ENCODE measurements around the gene RIN3. TPM values are rescaled to one million over a fixed set of nuclear protein-coding genes. Genes with fewer than 3 reads are reported as not detected.

RIN3 gene
- total and polyA plus RNA-seq, 2 of the 4 experiments (the other 2 are of a cell fraction), result 2.5 to 11.1 TPM

DNA sequence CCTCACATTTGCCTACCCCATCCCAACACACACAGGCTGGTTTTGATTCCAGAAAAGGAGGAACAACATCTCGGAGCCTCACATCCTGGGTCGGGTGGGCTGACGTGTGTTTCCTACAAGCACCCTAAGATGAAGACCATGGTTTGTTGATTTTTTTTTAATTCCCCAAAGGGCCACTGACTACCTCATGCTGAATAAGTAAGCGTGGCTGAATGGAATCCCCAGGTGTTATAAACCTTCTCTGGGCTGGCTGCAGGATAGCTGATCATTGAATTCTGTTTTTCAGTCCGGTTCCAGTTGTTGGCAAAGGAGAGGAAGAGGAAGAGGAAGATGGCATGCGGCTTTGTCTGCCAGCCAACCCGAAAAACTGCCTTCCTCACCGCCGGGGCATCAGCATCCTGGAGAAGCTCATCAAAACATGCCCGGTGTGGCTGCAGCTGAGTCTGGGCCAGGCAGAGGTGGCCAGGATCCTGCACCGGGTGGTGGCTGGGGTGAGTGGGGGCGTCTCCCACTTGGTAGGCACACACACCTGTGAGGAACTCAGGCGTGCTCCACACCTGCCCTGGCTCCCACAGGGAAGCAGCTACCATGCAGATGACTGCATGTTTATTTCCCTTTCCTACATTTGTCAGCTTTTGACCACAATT is 42.0 kb downstream of the RIN3 start:
- dilution Hi-C loops (cut with HindIII; ENCODE audit: low sequenced_read_pairs, unreplicated experiment), result no loop called here
- ChIA-PET CTCF (interaction anchor here (0.8 kb wide), 1 partner anchor 10 kb away, joined by 3 read pairs; no protein-coding TSS in a partner anchor), POLR2A (ENCODE audit: unreplicated experiment) (no interaction called here)
- H4K20me1 ChIP-seq (ENCODE audit: insufficient read depth, low read length), result peaks cover 17% of the 10 kb centered on the region; the same call in 1 of the 2 replicates
- H3K14ac ChIP-seq (replicated peaks; ENCODE audit: low read depth, low read length), result no peak overlapping the region
- no peak overlapping the region for H2BK15ac ChIP-seq (ENCODE audit: low read depth, low read length)
- in situ Hi-C loops (cut with MboI; ENCODE audit: low sequenced_read_pairs), result no loop called here
- no peak overlapping the region for H2BK120ac ChIP-seq (ENCODE audit: low read depth, low read length)
- DNase-seq, result no peak
- H3K36me3 ChIP-seq (ENCODE audit: control insufficient read depth, insufficient read depth, low read length), result peaks cover 30% of the 10 kb centered on the region
- no peak overlapping the region for H3K56ac ChIP-seq (ENCODE audit: extremely low read depth, insufficient read depth, low read length)
- H2AK9ac ChIP-seq (replicated peaks; ENCODE audit: low read depth, low read length, poor library complexity), result no peak overlapping the region
- no peak overlapping the region for H4K5ac ChIP-seq (ENCODE audit: low read depth, low read length)
- no peak overlapping the region for H2BK20ac ChIP-seq (ENCODE audit: low read depth, low read length)
- 96% methylated on average over 4 of the region's 13 CpGs; no CpG with 5 or more reads in 1 of the 2 experiments for WGBS, 2 experiments (ENCODE audit: extremely low coverage in 2 of 2, insufficient read length in 1 of 2)
- H4K8ac ChIP-seq (ENCODE audit: low read depth in 2 of 2, low read length in 2 of 2), result no peak overlapping the region
- no peak overlapping the region for H3K4me2 ChIP-seq (ENCODE audit: low read depth, low read length)
- no peak overlapping the region for H3K23ac ChIP-seq (ENCODE audit: low read depth, low read length)
- H3K27ac ChIP-seq (ENCODE audit: insufficient read depth, low read length), result no peak overlapping the region
- no peak overlapping the region for H2AFZ ChIP-seq (replicated peaks; ENCODE audit: low read length, poor library complexity)
- H3K4me1 ChIP-seq (ENCODE audit: control insufficient read depth, insufficient read depth, low read length), result peaks cover 11% of the 10 kb centered on the region
- peaks cover 24 to 77% of the 10 kb centered on the region in 2 experiments for H3K79me1 ChIP-seq (ENCODE audit: low read depth in 1 of 2, low read length in 2 of 2)
- intact Hi-C loops (cut with micrococcal nuclease), result no loop called here
- ATAC-seq (ENCODE audit: low read depth), result no peak
- no peaks in the 10 kb centered on the region for H3K27me3 ChIP-seq (ENCODE audit: control insufficient read depth, insufficient read depth, low read length)
- H2BK5ac ChIP-seq (ENCODE audit: low read depth, low read length, poor library complexity, severe bottlenecking), result no peak overlapping the region
- H2AK5ac ChIP-seq (ENCODE audit: low read depth, low read length), result no peak overlapping the region
- H3K4me3 ChIP-seq (ENCODE audit: insufficient read depth, low read depth, low read length), result no peak overlapping the region
- H3K4ac ChIP-seq (ENCODE audit: low read depth, low read length), result no peak overlapping the region
- no peak for TF ChIP-seq RCOR1 (IDR thresholded peaks at IDR 0.05; ENCODE audit: insufficient replicate concordance, low read length)
- TF ChIP-seq RFX5 (IDR thresholded peaks at IDR 0.05; ENCODE audit: low read depth, low read length), result no peak
- TF ChIP-seq, protein P1, sequence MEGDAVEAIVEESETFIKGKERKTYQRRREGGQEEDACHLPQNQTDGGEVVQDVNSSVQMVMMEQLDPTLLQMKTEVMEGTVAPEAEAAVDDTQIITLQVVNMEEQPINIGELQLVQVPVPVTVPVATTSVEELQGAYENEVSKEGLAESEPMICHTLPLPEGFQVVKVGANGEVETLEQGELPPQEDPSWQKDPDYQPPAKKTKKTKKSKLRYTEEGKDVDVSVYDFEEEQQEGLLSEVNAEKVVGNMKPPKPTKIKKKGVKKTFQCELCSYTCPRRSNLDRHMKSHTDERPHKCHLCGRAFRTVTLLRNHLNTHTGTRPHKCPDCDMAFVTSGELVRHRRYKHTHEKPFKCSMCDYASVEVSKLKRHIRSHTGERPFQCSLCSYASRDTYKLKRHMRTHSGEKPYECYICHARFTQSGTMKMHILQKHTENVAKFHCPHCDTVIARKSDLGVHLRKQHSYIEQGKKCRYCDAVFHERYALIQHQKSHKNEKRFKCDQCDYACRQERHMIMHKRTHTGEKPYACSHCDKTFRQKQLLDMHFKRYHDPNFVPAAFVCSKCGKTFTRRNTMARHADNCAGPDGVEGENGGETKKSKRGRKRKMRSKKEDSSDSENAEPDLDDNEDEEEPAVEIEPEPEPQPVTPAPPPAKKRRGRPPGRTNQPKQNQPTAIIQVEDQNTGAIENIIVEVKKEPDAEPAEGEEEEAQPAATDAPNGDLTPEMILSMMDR (conservative IDR thresholded peaks at IDR 0.05; ENCODE audit: low read depth, low read length), result no peak
- TF ChIP-seq, protein P2, sequence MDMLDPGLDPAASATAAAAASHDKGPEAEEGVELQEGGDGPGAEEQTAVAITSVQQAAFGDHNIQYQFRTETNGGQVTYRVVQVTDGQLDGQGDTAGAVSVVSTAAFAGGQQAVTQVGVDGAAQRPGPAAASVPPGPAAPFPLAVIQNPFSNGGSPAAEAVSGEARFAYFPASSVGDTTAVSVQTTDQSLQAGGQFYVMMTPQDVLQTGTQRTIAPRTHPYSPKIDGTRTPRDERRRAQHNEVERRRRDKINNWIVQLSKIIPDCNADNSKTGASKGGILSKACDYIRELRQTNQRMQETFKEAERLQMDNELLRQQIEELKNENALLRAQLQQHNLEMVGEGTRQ (IDR thresholded peaks at IDR 0.05; ENCODE audit: low read depth, low read length), result no peak
- TF ChIP-seq MAZ (IDR thresholded peaks at IDR 0.05; ENCODE audit: borderline replicate concordance, low read depth, low read length), result no peak
- no peak for TF ChIP-seq BHLHE40 (IDR thresholded peaks at IDR 0.05; ENCODE audit: low read depth, low read length)
- TF ChIP-seq FOS (IDR thresholded peaks at IDR 0.05; ENCODE audit: low read depth, low read length), result no peak
- TF ChIP-seq NFE2L2 (IDR thresholded peaks at IDR 0.05; ENCODE audit: low read depth, low read length), result no peak
- no peak for TF ChIP-seq SMC3 (IDR thresholded peaks at IDR 0.05; ENCODE audit: low read depth, low read length)
- TF ChIP-seq CHD1 (IDR thresholded peaks at IDR 0.05; ENCODE audit: low read depth, low read length), result no peak
- no peak for TF ChIP-seq CEBPB (IDR thresholded peaks at IDR 0.05; ENCODE audit: low read depth, low read length)
- TF ChIP-seq, protein P3, sequence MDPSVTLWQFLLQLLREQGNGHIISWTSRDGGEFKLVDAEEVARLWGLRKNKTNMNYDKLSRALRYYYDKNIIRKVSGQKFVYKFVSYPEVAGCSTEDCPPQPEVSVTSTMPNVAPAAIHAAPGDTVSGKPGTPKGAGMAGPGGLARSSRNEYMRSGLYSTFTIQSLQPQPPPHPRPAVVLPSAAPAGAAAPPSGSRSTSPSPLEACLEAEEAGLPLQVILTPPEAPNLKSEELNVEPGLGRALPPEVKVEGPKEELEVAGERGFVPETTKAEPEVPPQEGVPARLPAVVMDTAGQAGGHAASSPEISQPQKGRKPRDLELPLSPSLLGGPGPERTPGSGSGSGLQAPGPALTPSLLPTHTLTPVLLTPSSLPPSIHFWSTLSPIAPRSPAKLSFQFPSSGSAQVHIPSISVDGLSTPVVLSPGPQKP (IDR thresholded peaks at IDR 0.05; ENCODE audit: borderline replicate concordance, low read depth, low read length), result no peak
- TF ChIP-seq MXI1 (IDR thresholded peaks at IDR 0.05; ENCODE audit: borderline replicate concordance, low read depth, low read length), result no peak
- no peak for TF ChIP-seq POLR2A (IDR thresholded peaks at IDR 0.05; ENCODE audit: low read depth, low read length)
- TF ChIP-seq MAFK (IDR thresholded peaks at IDR 0.05; ENCODE audit: low read depth, low read length), result no peak
- no peak overlapping the region for H3K9ac ChIP-seq (ENCODE audit: low read depth, low read length)
- peaks cover 32% of the 10 kb centered on the region for H3K9me1 ChIP-seq (ENCODE audit: insufficient read depth, low read length)
- H3K18ac ChIP-seq (ENCODE audit: low read depth, low read length), result no peak overlapping the region
- no peak overlapping the region for H4K91ac ChIP-seq (ENCODE audit: insufficient read depth, low read depth, low read length)
- H3K9me3 ChIP-seq (ENCODE audit: control insufficient read depth, insufficient read depth, low read length), result no peaks in the 10 kb centered on the region
- no TSS peak for BruUV-seq (replicated peaks)
